Colon (tissue), 2 donors: ENCODE results near the gene PRR35.
"Not testable (repeated sequence)": the region's sequence is repeated elsewhere in the genome, so short reads cannot be mapped to it uniquely, and the experiment has no call there.

Source experiments
- FAIRE-seq: peaks from 2 replicates; lab custom pipeline; 2012; peaks lifted over from hg19 to GRCh38; lab: Jason Lieb, UNC
- donor health status: control.
- donor health status: control.

PRR35 gene

DNA sequence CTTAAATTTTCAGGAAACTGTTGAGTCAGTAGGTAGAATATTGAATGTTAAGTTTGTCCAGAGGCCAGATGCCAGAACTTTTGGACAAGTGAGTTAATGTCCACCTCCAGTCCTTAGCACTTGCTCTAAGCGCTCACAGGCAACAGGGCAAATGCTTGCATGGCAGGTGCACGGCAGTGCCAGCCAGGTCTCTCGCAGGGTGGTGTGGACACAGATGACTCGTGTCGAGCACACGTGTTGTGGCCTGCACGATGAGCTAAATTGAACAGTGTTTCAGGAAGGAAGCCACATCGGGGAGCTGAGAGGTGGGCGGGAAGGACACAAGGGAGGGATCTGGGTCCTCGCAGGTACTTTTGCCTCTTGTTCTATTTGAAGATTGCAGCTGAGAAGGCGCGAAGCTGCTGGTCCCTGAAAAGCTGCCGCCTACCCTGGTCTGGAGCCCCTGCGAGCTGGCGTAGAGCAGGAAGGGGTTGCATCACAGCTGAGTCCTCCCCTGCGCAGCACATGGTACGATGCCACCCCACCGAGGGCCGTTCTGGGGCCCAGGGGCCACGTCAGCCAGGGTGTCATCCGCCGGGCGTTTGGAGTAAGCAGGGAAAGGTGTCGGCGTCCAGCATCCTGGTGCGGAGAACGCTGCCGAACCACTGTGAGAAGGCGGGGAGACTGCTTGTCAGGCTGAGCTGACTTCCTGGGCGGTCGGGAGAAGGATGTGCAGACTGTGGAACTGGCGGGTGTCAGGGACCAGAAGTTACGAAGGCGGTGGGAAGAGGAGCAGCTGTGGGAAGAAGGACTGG is 35.9 kb downstream of the PRR35 start:
- FAIRE-seq = no peak

DNA sequence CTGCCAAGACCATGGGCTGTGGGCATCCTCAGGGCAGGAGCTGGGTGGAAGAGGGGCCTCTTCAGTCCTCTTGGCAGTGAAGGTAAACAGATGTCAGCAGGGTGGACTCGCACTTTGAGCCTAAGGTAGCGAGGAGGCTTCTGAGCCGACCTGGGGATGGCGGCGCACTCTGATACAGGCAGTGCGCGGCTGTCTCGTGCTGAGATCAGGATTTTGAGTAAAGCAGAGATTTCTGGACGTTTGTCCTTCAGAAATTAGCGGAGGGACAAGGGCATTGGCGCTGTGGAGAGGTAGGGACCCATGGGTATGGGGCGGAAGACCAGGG is 36.5 kb downstream of the PRR35 start:
- no peak for FAIRE-seq

DNA sequence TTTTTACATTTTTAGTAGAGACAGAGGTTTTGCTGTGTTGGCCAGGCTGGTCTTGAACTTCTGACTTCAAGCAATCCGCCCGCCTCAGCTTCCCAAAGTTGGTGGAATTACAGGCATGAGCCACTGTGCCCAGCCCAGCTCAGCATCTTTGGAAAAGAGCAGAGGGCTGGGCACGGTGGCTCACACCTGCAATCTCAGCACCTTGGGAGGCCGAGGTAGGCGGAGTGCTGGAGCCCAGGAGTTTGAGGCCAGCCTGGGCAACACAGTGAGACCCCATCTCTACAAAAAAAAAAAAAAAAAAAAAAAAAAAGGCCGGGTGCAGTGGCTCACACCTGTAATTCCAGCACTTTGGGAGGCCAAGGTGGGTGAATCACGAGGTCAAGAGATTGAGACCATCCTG is 37.5 kb downstream of the PRR35 start:
- FAIRE-seq = not testable (repeated sequence)

DNA sequence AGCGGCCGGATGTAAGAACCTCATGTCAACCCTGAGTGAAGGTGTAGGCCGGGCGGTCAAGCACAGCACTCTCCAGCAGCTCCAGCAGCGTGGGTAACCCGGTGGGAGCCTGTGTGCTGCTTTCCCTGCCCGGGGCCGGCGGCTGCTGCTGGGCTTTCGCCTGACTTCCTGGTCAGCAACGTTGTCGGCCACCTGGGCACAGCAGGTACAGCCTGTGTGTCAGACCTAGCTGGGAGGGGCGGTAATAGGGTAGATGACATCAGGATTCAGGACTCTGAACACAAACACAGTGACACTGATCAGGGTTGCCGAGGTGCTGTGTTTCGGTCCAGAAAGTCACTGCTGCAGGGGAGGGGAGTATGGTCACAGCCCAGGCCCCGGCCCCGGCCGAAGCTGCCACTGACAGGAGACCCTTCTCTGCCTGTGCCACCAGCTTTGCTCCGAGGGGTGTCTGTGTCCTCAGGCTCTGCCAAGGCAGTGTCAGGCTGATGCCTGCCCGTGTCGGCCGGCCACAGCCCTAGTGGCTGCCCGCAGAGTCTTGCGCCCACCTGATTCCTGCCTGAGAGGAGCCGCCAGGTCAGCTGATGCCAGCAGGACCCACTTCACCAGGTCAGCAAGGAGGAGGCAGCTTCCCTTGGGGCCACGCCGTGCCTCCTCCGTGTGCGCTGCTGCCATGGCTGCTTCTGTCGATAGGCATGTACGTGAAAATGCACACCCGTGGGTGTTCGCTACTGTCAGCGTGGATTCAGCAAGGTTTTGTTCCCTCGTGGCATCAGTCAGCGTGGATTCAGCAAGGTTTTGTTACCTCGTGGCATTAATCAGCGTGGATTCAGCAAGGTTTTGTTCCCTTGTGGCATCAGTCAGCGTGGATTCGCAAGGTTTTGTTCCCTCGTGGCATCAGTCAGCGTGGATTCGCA is 38.9 kb downstream of the PRR35 start:
- no peak for FAIRE-seq

DNA sequence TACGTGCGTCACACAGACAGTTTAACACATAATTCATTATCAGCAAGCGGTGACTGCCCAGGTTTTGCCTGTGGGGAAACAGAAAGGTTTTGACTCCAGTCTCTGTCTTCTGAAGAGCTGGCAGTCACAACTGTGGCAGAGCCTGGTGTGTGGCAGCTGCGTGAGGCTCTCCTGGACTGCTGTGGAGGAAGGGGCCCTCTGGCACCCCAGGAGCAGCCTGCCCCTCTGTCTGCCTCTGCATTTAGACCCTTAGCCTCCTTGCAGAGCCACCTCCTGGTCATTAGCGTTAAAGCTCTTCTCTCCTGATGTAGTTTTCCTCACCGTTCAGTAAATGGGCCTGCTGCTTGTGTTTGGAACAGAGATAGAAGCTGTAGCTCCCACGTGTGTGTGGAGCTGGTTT is 40.6 kb downstream of the PRR35 start:
- FAIRE-seq = no peak

DNA sequence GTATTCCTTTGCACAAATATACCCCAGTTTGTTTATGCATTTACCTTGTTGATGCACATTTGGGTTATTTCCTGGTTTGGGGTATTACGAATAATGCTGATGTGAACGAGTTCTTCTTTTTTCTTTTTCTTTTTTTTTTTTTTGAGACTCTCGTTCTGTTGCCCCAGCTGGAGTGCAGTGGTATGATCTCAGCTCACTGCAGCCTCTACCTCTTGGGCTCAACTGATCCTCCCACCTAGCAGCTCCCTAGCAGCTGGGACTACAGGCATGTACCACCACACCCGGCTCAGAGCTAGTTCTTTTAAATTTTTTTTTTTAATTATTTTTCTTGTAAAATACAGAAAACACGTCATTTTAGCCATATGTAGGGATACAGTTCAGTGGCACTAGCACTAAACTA is 43.7 kb downstream of the PRR35 start:
- no peak for FAIRE-seq

DNA sequence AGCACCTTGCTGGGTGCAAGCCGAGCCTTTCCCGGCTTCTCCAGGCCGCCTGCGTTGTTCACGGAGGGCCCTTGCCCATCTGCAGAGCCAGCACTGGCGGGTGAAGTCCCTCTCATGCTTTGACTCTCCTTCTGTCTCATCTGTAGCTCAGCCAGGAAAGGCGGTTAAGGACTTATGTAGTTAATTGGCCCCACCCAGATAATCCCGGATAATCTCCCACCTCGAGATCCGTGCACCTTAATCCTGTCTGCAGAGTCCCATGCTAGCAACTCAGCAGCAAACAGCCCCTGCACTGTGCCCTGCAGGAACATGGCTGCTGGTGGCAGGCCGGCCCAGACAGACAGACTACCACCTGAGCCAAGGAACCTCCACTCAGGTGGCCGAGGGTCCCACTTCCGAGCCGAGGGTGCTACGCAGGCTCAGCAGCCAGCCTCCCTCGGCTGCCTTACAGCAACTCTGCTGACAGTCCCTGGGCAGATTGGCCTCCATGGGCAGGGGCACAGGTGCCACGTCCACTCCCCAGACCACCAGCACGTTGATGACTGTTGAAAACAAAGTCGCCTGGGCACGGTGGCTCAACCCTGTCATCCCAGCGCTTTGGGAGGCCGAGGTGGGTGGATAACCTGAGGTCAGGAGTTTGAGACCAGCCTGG is 46.6 kb downstream of the PRR35 start:
- FAIRE-seq = no peak

DNA sequence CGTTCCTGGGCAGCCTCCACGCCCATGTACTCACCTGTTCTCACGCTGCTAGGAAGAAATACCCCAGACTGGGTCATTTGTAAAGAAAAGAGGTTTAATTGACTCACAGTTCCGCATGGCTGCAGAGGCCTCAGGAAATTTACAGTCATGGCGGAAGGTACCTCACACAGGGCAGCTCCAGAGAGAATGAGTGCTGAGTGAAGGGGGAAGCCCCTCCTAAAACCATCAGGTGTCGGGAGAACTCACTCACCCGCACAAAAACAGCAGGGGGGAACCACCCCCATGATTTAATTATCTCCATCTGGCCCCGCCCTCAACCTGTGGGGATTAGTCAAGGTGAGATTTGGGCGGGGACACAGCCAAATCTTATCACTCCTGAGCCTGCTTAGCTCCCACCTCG is 47.8 kb downstream of the PRR35 start:
- FAIRE-seq = no peak

DNA sequence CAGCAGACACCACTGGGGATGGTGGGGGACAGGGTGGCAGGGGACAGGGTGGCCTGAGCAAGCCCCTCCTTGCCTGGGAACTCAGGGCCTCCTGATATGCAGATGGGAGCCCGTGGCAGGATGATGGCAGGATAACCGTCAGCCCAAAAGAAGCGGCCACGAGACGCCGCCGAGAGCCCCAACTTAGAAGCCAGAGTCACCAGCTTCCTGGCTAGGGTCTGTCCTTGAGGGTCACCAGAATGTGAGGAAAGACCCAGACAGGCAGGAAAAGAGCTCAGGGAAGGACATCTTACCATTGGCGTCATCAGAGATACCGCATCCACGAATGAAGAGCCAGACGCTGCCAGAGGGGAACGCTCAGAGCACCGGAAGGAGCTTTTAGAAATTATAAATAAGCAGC is 49.1 kb downstream of the PRR35 start:
- no peak for FAIRE-seq

DNA sequence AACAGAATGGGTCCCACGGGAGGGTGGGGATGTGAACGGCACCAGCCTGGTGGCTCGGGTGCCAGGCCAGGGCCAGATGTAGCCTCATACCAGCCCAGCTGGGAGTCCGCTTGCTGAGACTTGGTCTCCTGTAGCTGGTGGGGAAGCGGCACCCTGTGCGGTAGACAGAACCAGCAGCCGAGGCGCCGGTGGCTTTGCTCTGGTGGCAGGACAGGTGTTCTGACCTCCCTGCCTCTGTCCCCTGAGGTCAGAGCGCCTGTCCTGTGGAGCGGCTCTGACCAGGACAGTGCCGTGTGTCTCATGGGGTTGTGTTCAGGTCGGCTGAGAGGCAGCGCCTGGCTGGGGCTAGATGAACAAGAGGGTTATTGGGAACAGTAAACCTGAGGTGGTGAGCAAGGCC is 49.8 kb downstream of the PRR35 start:
- FAIRE-seq = no peak

DNA sequence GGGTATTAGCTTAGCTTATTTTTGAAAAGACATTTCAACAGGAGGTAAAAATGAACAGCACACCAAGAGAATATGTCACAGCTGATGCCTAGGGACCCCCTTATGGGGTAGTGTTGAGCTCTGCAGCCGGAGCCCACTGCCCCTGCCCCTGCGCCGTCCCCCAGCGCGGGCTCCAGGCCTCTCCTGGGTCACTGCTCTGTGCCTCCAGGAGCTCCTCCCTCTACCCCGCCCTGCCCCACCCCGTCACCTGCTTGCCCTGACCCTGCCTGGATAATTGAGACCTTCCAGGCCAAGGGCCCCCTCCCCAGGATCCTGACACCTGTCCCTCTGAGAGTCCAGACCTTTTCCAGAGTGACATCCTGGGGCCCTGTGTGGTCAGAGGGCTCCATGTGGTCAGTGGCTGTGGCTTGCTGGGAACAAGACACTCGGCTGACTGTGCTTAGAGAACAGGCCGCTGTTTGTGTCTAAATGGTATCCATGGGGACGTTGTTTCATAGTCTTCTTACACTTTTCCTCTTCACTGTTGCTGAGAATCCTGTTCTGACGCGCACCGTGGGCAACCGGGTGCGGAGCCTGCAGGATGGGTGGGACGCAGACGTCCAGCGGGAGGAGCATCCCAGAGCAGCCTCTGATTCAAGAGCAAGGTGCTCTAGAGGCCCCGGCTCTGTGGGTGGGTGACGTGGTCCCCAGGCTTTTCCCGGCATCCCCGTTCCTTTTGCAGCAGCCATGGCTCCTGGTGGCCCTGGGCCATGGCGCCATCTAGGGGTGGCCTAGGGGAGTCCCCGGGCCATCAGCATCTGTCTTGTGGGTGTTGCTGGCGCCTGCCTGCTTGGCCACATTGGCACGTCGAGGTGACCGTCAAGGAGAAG is 50.6 kb downstream of the PRR35 start:
- FAIRE-seq = no peak

DNA sequence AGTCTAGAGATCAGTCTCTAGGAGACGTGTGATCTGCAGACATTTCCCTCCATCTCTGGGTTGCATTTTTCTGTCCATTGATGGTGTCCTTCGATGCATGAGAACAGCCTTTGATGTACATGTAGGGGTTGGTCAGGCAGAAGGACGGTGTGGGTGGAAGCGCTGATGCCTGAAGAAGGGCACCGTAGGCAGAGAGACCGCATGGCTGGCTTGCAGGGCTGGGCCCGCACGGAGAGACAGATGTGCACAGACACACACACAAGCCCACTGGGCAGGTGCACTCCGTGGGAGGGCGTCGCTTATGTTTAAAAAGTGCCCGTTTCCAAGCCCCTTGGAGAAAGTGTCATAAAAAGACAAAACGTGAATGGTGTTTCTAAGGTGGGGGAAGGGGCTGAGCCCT is 54.9 kb downstream of the PRR35 start:
- FAIRE-seq = no peak
